IgD-negative memory B cell (primary cell): ENCODE results near the gene CHN2. TPM values are rescaled to one million over a fixed set of nuclear protein-coding genes. Genes with fewer than 3 reads are reported as not detected.

Source experiments
- H3K27ac Mint-ChIP-seq, 3 donors: one replicate each; pipeline ENCODE4 v1.8.0; 2020 to 2022; ENCODE audit warnings: mild to moderate bottlenecking in 3 of 3, mixed read lengths in 3 of 3, moderate library complexity in 1 of 3
- H3K27me3 Mint-ChIP-seq: one replicate; pipeline ENCODE4 v1.8.0; 2021; ENCODE audit warnings: mixed read lengths
- H3K36me3 Mint-ChIP-seq: one replicate; pipeline ENCODE4 v1.8.0; 2020; ENCODE audit warnings: mild to moderate bottlenecking, mixed read lengths
- H3K4me1 Mint-ChIP-seq, 3 donors: one replicate each; pipeline ENCODE4 v1.8.0; 2020 to 2022; ENCODE audit warnings: mixed read lengths in 3 of 3, mild to moderate bottlenecking in 1 of 3
- H3K4me3 Mint-ChIP-seq, 4 donors: one replicate each; pipeline ENCODE4 v1.8.0; 2020 to 2022; ENCODE audit warnings: mild to moderate bottlenecking in 4 of 4, mixed read lengths in 4 of 4, moderate library complexity in 3 of 4
- H3K9me3 Mint-ChIP-seq, 3 donors: one replicate each; pipeline ENCODE4 v1.8.0; 2020 to 2021; ENCODE audit warnings: mixed read lengths in 3 of 3, mild to moderate bottlenecking in 1 of 3
- polyA plus RNA-seq: library from polyadenylated mRNA; unstranded; fragments of 300-500 nt; fragmentation: Illumina TruSeq; gene quantifications from one replicate; pipeline ENCODE4 v1.2.3, GENCODE V29; 2021

Gene CHN2
- polyA plus RNA-seq, 1 donor from 2014 or later = 3.0 TPM

DNA sequence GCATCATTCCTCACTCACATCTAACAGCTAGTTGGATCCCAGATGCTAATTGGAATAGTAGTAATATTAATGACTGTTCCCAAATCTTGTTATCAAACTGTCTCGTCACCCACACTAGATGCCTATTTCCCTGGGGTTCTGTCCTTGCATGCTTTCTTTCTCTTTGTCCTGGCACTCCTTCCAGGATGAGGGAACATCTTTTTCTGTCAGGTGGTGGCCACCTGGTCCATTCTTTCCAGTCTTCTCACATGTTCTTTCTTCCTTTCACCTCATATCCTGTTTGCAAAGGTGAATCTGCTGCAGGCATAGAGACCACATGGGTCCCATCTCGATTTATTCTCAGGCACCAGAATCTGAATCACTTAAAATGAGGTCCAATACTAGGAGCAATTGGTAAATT, 126.0 kb downstream of the CHN2 start:
- H3K9me3 Mint-ChIP-seq = no peaks in the 10 kb centered on the region
- H3K4me3 Mint-ChIP-seq = peak overlapping the region in 1 of 4 donors; percentile 45
- H3K36me3 Mint-ChIP-seq = peaks cover 2% of the 10 kb centered on the region
- peaks cover 14 to 25% (median 14%) of the 10 kb centered on the region in 3 donors for H3K4me1 Mint-ChIP-seq
- H3K27me3 Mint-ChIP-seq = peaks cover 3% of the 10 kb centered on the region
- H3K27ac Mint-ChIP-seq = no peak overlapping the region

- Mint-ChIP-seq H3K27ac (no peak overlapping the region), H3K9me3 (no peaks in the 10 kb centered on the region), H3K27me3 (peaks cover 9% of the 10 kb centered on the region), H3K4me3 (no peak overlapping the region), H3K36me3 (peaks cover 2% of the 10 kb centered on the region), H3K4me1 (peaks cover 14 to 22% (median 14%) of the 10 kb centered on the region in 3 donors)
Measured at GRCh38 chr7:29322023-29322712, 127.6 kb downstream of the CHN2 start.

DNA sequence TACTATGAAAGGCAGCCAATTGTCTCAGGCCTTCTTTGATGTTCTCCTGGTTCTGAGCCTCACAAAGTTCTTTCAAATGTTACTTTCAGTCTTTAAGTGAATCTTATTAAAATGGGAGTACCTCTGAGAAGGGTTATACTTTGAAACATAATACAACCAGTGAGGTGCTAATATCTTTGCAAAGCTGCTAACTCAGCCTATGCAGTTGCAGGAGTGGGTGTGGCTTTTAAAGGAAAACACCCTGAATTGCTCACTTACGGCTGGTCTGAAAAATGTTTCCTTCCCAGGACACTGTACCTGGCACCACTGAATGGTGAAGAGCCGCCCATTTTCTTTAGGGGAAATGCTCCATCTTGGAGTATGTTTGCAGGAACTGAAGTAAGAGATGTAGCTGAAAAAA, 130.9 kb downstream of the CHN2 start:
- H3K4me1 Mint-ChIP-seq = peaks cover 2 to 10% (median 3%) of the 10 kb centered on the region in 3 donors

DNA sequence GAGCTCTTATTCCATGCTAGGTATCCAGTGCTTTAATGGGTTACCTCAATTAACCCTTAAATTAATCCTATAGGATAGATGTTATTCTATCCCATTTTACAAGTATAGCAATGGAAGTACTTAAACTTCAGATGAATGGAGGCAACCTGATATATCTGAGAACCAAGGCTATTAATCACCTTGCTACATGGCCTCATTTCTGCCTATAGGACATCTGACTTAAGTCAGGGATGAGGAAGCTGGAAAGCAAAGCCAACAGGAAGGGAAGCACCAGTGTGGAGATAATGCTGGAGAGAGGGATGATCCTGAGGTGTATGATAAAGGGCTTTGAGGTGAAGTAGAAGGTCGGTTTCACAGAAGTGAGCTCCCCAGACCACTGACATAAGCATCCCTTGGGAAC, 132.3 kb downstream of the CHN2 start:
- Mint-ChIP-seq H3K9me3 (no peaks in the 10 kb centered on the region), H3K36me3 (peaks cover 4% of the 10 kb centered on the region), H3K27me3 (peaks cover 17% of the 10 kb centered on the region), H3K4me1 (peaks cover 0 to 4% (median 0%) of the 10 kb centered on the region in 3 donors), H3K27ac (no peak overlapping the region), H3K4me3 (no peak overlapping the region)

More for the DNA sequence above, 130.9 kb downstream of the CHN2 start:
- peaks cover 4% of the 10 kb centered on the region for H3K36me3 Mint-ChIP-seq
- H3K27ac Mint-ChIP-seq = no peak overlapping the region
- H3K4me3 Mint-ChIP-seq = no peak overlapping the region
- H3K9me3 Mint-ChIP-seq = no peaks in the 10 kb centered on the region
- peaks cover 13% of the 10 kb centered on the region for H3K27me3 Mint-ChIP-seq

GRCh38 chr7:29327455-29327854, 132.9 kb downstream of the CHN2 start:
- H3K36me3 Mint-ChIP-seq = peaks cover 2% of the 10 kb centered on the region
- H3K4me3 Mint-ChIP-seq = no peak overlapping the region
- H3K4me1 Mint-ChIP-seq = peaks cover 0 to under 1% (median 0%) of the 10 kb centered on the region in 3 donors
- H3K9me3 Mint-ChIP-seq = no peaks in the 10 kb centered on the region
- no peak overlapping the region for H3K27ac Mint-ChIP-seq
- peaks cover 17% of the 10 kb centered on the region for H3K27me3 Mint-ChIP-seq

- peaks cover 17% of the 10 kb centered on the region for H3K27me3 Mint-ChIP-seq
- H3K9me3 Mint-ChIP-seq = no peaks in the 10 kb centered on the region
- peaks cover 2% of the 10 kb centered on the region for H3K36me3 Mint-ChIP-seq
- H3K27ac Mint-ChIP-seq = no peak overlapping the region
- no peaks in the 10 kb centered on the region for H3K4me1 Mint-ChIP-seq
- H3K4me3 Mint-ChIP-seq = no peak overlapping the region
Measured at GRCh38 chr7:29328045-29328444, 133.5 kb downstream of the CHN2 start.

GRCh38 chr7:29328811-29329210, 134.2 kb downstream of the CHN2 start:
- peaks cover 13% of the 10 kb centered on the region for H3K27me3 Mint-ChIP-seq
- no peaks in the 10 kb centered on the region for H3K9me3 Mint-ChIP-seq
- no peaks in the 10 kb centered on the region for H3K4me1 Mint-ChIP-seq
- H3K36me3 Mint-ChIP-seq = peaks cover 2% of the 10 kb centered on the region
- no peak overlapping the region for H3K4me3 Mint-ChIP-seq
- H3K27ac Mint-ChIP-seq = no peak overlapping the region

GRCh38 chr7:29329686-29330085, 135.1 kb downstream of the CHN2 start:
- peaks cover 2% of the 10 kb centered on the region for H3K36me3 Mint-ChIP-seq
- H3K9me3 Mint-ChIP-seq = no peaks in the 10 kb centered on the region
- H3K27me3 Mint-ChIP-seq = peaks cover 13% of the 10 kb centered on the region
- no peak overlapping the region for H3K4me3 Mint-ChIP-seq
- H3K4me1 Mint-ChIP-seq = no peaks in the 10 kb centered on the region
- H3K27ac Mint-ChIP-seq = no peak overlapping the region

- Mint-ChIP-seq H3K4me1 (no peaks in the 10 kb centered on the region), H3K27me3 (peaks cover 13% of the 10 kb centered on the region), H3K4me3 (no peak overlapping the region), H3K9me3 (no peaks in the 10 kb centered on the region), H3K27ac (no peak overlapping the region), H3K36me3 (peaks cover 2% of the 10 kb centered on the region)
Measured at GRCh38 chr7:29330136-29330535, 135.6 kb downstream of the CHN2 start.

DNA sequence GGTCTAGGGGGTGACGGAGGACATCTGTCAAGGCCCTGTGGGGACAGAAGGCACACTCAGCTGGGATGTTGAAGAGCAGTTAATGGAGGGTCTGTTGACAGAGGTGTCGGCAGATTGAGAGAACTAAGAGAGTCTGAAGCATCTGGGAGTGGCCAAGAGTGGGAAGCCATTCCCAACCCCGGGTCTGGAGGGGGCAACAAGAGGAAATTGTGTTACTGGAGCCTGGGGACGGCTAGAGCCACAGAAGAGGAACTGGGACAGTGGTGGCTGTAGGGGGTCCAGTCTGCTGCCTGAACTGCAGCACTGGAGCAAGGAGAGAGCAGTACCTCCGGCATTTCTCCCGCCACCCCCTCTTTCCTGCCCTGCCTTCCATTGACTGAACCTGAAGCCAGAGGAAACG, 136.6 kb downstream of the CHN2 start:
- Mint-ChIP-seq H3K9me3 (no peaks in the 10 kb centered on the region), H3K36me3 (peaks cover 4% of the 10 kb centered on the region), H3K27me3 (peaks cover 13% of the 10 kb centered on the region), H3K4me1 (no peaks in the 10 kb centered on the region), H3K27ac (no peak overlapping the region), H3K4me3 (peak overlapping the region in 1 of 4 donors; percentile 36)

DNA sequence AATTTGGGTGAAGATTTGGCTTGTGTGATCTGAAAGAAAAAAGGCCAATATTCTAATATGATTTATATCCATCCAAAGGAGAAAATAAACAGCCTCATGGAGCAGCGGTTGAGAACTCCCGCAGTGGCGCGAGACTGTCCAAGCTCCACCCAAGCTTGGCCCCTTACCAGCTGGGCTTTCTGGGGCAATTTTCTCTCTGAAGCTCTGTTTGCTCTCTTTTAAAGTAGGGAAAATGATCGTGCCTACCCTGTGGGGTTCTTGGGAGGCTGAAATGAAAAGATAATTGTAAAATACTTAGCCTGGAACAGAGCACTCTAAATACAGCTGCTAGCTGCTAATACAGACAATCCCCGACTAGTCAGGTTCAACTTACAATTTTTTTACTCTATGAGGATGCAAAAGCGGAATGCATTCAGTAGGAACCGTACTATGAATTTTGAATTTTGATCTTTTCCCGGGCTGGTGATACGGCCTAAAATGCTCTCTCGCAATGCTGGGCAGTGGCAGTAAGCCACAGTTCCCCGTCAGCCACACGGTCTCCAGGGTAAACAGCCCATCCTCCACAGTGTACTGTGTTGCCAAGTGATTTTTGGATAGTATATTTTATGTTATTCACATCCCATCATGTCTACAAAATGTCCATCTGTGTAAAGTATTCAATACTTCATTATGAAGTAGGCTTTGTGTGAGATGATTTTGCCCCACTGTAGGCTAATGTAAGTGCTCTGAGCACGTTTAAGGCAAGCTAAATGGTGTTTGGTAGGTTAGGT, 137.7 kb downstream of the CHN2 start:
- Mint-ChIP-seq H3K4me3 (no peak overlapping the region), H3K36me3 (peaks cover 6% of the 10 kb centered on the region), H3K9me3 (no peaks in the 10 kb centered on the region), H3K27ac (no peak overlapping the region), H3K27me3 (peaks cover 13% of the 10 kb centered on the region), H3K4me1 (peaks cover 0 to 3% (median 3%) of the 10 kb centered on the region in 3 donors)

GRCh38 chr7:29332875-29333855, 138.6 kb downstream of the CHN2 start:
- H3K27ac Mint-ChIP-seq = no peak overlapping the region
- H3K9me3 Mint-ChIP-seq = no peaks in the 10 kb centered on the region
- H3K4me1 Mint-ChIP-seq = peaks cover 3 to 10% (median 5%) of the 10 kb centered on the region in 3 donors
- peaks cover 11% of the 10 kb centered on the region for H3K27me3 Mint-ChIP-seq
- H3K36me3 Mint-ChIP-seq = peaks cover 4% of the 10 kb centered on the region
- no peak overlapping the region for H3K4me3 Mint-ChIP-seq

DNA sequence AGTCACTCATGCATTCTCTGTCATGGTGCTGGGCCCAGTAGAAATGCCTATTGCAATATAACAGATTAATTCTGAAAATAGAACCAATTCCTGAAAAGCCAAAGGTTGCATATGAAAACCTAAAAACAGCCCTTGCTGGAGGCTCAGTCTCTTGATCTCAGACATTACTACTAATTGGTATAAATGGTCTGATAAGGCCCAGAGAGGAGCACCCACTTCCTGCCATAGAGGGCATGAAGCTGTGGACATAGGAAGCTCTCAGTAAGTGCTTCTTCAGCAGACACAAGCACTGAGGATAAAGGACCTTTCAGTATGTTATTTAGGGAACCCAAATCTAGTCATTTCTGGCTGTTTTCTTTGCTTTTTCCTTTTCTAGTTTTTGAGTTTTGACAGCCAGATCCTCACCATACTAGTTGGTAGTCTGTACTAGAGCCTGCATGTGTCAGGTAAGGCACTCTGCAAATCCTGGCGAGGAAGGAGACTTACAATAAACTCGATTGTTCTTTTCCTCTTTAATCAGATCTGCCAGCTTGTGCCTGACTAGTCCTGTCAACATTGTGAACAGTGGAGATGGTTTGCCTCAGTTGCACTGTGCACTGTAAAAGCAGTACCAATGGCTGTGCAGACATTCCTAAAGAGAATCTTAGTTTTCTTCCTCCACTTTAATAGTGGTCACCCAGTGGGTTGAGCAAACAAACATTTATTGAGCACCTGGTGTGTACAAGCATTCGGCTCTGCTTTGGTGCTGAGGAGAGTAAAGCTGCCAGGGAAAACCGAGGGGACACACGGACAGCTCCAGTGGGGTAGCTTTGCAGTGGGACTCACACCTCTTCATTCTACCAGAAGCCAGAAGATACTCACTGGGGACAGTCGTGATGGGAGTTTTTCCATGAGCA, 140.9 kb downstream of the CHN2 start:
- Mint-ChIP-seq H3K36me3 (peaks cover 4% of the 10 kb centered on the region), H3K9me3 (no peaks in the 10 kb centered on the region), H3K4me1 (peaks cover 3 to 10% (median 5%) of the 10 kb centered on the region in 3 donors), H3K4me3 (no peak overlapping the region), H3K27ac (no peak overlapping the region), H3K27me3 (peaks cover 11% of the 10 kb centered on the region)

DNA sequence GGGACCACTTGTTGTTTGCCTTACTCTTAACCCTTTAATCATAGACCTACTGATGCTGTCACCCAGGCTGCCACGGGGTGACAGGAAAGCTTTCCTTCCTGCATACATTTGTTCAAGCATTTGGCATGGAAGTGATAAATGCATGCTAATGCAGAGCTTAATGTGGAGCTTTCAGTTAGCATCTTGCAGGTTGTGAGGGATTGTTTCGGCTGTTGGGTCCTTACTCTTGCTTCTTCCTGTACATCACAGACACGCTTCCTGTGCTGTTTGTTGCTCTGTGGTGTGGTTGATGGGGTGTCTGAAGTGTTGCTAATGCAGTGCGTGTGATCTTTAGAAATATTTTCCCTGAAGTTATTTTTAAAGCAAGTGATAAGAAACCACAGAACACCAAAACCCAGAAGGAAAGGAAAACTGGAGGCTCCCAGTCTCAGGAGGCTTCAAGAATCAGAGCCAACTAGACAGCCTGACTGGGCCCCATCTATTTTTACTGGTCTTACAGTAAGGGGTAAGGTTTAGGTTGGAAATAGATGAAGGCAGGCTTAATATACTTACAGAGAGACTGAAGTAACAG, 143.1 kb downstream of the CHN2 start:
- H3K36me3 Mint-ChIP-seq = peaks cover 4% of the 10 kb centered on the region
- H3K4me1 Mint-ChIP-seq = peaks cover 3 to 10% (median 5%) of the 10 kb centered on the region in 3 donors
- peak overlapping the region in 1 of 3 donors; percentile 20 for H3K27ac Mint-ChIP-seq
- peaks cover 6% of the 10 kb centered on the region for H3K27me3 Mint-ChIP-seq
- peak overlapping the region in 1 of 4 donors; percentile 22 for H3K4me3 Mint-ChIP-seq
- H3K9me3 Mint-ChIP-seq = no peaks in the 10 kb centered on the region
